GM12892 (cell line): ENCODE results near the gene ZC3H14.

Source experiments
- POLR2A ChIP-seq: IDR thresholded peaks from 2 replicates; pipeline ENCODE4 v1.6.1; 2011; ENCODE audit warnings: low read depth, low read length, control low read depth
- POLR2AphosphoS5 ChIP-seq: IDR thresholded peaks from 2 replicates; pipeline ENCODE4 v1.6.1; 2011; ENCODE audit warnings: low read depth, low read length, control low read depth
- TAF1 ChIP-seq: IDR thresholded peaks from 2 replicates; pipeline ENCODE4 v1.6.1; 2011; ENCODE audit warnings: low read depth, mild to moderate bottlenecking, control low read depth, low read length, borderline replicate concordance

DNA sequence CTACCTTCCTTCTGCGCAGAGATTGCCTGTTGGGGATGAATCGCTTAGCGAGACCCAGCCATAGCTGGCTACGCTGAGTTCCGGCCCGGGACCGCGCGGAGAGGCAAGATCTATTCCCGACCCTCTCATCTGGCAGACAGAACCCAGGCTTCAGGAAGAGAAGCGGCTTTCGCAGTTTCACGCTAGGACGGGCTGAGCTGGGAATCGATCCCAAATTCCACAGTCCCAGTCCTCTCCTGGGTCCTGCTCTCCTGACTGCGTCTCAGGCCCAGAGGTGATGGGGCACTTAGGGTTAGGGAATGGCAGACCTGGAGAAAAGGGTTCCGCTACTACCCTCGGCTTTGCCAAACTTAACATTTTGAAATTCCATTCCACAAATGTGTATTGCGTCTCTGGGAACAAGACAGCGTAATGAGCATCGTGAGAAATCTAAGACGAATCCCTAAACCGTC is 10.8 kb upstream of the ZC3H14 start:
- TF ChIP-seq POLR2AphosphoS5 (no peak), POLR2A (no peak), TAF1 (no peak)
